Measurements from ENCODE around the gene SORBS2. TPM values are rescaled to one million over a fixed set of nuclear protein-coding genes. Genes with fewer than 3 reads are reported as not detected.

The SORBS2 gene
- total and polyA plus RNA-seq, 2 of the 8 experiments (the other 6 are each of a cell fraction or from before 2014, with no cell fraction given): 73.0 to 87.1 TPM

- ChIA-PET POLR2A (ENCODE audit: partially characterized antibody) (no interaction called here), CTCF (ENCODE audit: partially characterized antibody) (interaction anchor here (1.1 kb wide), 1 partner anchor 238 kb away, joined by 3 read pairs; no protein-coding TSS in a partner anchor)
- Histone ChIP-seq H4K20me1 (replicated peaks in 1 of 2; ENCODE audit: control insufficient read depth in 1 of 2, insufficient read depth in 2 of 2, low read length in 2 of 2) (no peaks in the 10 kb centered on the region), H3K79me2 (ENCODE audit: control insufficient read depth in 1 of 2, insufficient read depth in 2 of 2, low read length in 2 of 2) (no peaks in the 10 kb centered on the region), H3K79me1 (ENCODE audit: low read depth, low read length) (no peaks in the 10 kb centered on the region), H2BK15ac (ENCODE audit: low read length) (no peak overlapping the region), H4K5ac (ENCODE audit: insufficient read length, low read depth, low read length) (no peak overlapping the region), H3K27ac (ENCODE audit: low read depth, low read length) (no peak overlapping the region), H3K4me2 (ENCODE audit: insufficient read depth in 1 of 2, low read depth in 2 of 2, low read length in 2 of 2) (no peak overlapping the region), H3K23ac (ENCODE audit: insufficient read length) (no peak overlapping the region), H2AK5ac (ENCODE audit: low read depth, low read length) (no peak overlapping the region), H3K56ac (replicated peaks; ENCODE audit: insufficient read length, low read depth, low read length) (no peak overlapping the region), H2BK20ac (ENCODE audit: low read length) (no peak overlapping the region), H3K18ac (ENCODE audit: extremely low read depth, low read length) (no peak overlapping the region), H3K9me3 (ENCODE audit: insufficient read depth in 2 of 2, low read depth in 1 of 2, low read length in 1 of 2) (no peaks in the 10 kb centered on the region), H3K36me3 (ENCODE audit: control insufficient read depth in 2 of 4, insufficient read depth in 4 of 4, low read length in 3 of 4) (no peaks in the 10 kb centered on the region; a peak in 1 of 8 replicates), H3K9ac (replicated peaks in 1 of 4; ENCODE audit: extremely low read depth in 1 of 4, low read depth in 3 of 4, low read length in 3 of 4) (no peak overlapping the region), H3K4ac (replicated peaks; ENCODE audit: insufficient read length, low read depth, low read length) (no peak overlapping the region), H3K14ac (ENCODE audit: insufficient read length) (no peak overlapping the region), H3K23me2 (ENCODE audit: low read depth, low read length) (no peaks in the 10 kb centered on the region), H2BK12ac (ENCODE audit: low read depth, low read length) (no peak overlapping the region), H4K91ac (replicated peaks; ENCODE audit: insufficient read length, low read length) (no peak overlapping the region), H3K4me1 (replicated peaks in 1 of 4; ENCODE audit: control insufficient read depth in 3 of 4, insufficient read depth in 4 of 4, low read length in 3 of 4) (peaks cover 0 to 3% (median under 1%) of the 10 kb centered on the region in 4 experiments; a peak in 5 of 7 replicates), H2AFZ (ENCODE audit: low read length) (no peak overlapping the region), H3K27me3 (replicated peaks in 1 of 4; ENCODE audit: control insufficient read depth in 3 of 4, extremely low read depth in 1 of 4, insufficient read depth in 3 of 4, low read length in 3 of 4) (no peaks in the 10 kb centered on the region), H3K4me3 (ENCODE audit: extremely low read depth in 1 of 4, insufficient read depth in 2 of 4, low read depth in 3 of 4, low read length in 4 of 4) (no peak overlapping the region), H4K8ac (ENCODE audit: extremely low read depth, insufficient read depth, low read length) (no peak overlapping the region), H2BK5ac (ENCODE audit: low read depth, low read length) (no peak overlapping the region), H2BK120ac (replicated peaks; ENCODE audit: low read depth, low read length) (no peak overlapping the region)
- WGBS, 2 experiments (ENCODE audit: extremely low coverage in 1 of 2, insufficient coverage in 1 of 2, insufficient read length in 1 of 2, insufficient replicate concordance in 2 of 2, low coverage in 1 of 2, low lambda C conversion rate in 2 of 2, missing lambda C conversion rate in 1 of 2): 93% methylated on average over 7 of the region's 7 CpGs; no CpG with 5 or more reads in 1 of the 2 experiments
- DNase-seq (ENCODE audit: low read depth in 1 of 2, low spot score in 2 of 2) (no peak), FAIRE-seq (no peak)
- TF ChIP-seq ASH2L (IDR thresholded peaks at IDR 0.05; ENCODE audit: low read length): no peak
- TF ChIP-seq HDAC6 (IDR thresholded peaks at IDR 0.05; ENCODE audit: low read depth, low read length): no peak
- no peak for TF ChIP-seq RNF2 (IDR thresholded peaks at IDR 0.05; ENCODE audit: borderline replicate concordance, low read depth, low read length, missing control alignments, poor library complexity, severe bottlenecking)
- no peak for TF ChIP-seq ATF3 (IDR thresholded peaks at IDR 0.05; ENCODE audit: insufficient read depth, low read depth, low read length)
These were observed 11.6 kb downstream of the SORBS2 start for GRCh38 chr4:185800266-185800945.
